DND-41 (cell line): ENCODE measurements around the gene TRPM5.

Experiments
- ATAC-seq: fragments of 200-7000 bp; cut with Tn5 transposase; 3 replicates; pipeline ENCODE4 v1.9.1; 2021; ENCODE audit warnings: low read depth; ENCODE audit not compliant: insufficient read depth
- DNase-seq: peaks from one replicate; pipeline ENCODE4 v3.0.0-alpha.2; 2020
- H2AFZ ChIP-seq: 2 replicates; pipeline ENCODE4 v1.6.0; 2012; ENCODE audit warnings: low read depth, low read length
- H3K27ac ChIP-seq: 2 replicates; pipeline ENCODE4 v1.5.1; 2012; ENCODE audit warnings: low read length, inconsistent platforms
- H3K27me3 ChIP-seq: fragments of 200-600 bp; sonication (generic); 2 replicates; pipeline ENCODE4 v1.6.0; 2012; ENCODE audit warnings: low read length, mild to moderate bottlenecking, inconsistent platforms; ENCODE audit not compliant: insufficient read depth, poor library complexity
- H3K36me3 ChIP-seq: 2 replicates; pipeline ENCODE4 v1.5.1; 2012; ENCODE audit warnings: low read length, inconsistent platforms; ENCODE audit not compliant: insufficient read depth
- H3K4me1 ChIP-seq: 2 replicates; pipeline ENCODE4 v1.5.1; 2012; ENCODE audit warnings: mild to moderate bottlenecking, low read length; ENCODE audit not compliant: insufficient read depth
- H3K4me2 ChIP-seq: 2 replicates; pipeline ENCODE4 v1.6.0; 2012; ENCODE audit warnings: mild to moderate bottlenecking, moderate library complexity, low read length, inconsistent platforms; ENCODE audit not compliant: insufficient read depth
- H3K4me3 ChIP-seq, 2 experiments: fragments of 200-600 bp in 1 of 2; shearing (Covaris generic) in 1 of 2; 2 replicates each; pipeline ENCODE4 v1.5.1; 2012 to 2016; ENCODE audit warnings: inconsistent platforms in 2 of 2, low read length in 2 of 2, mild to moderate bottlenecking in 2 of 2, low read depth in 1 of 2, moderate library complexity in 1 of 2
- H3K79me2 ChIP-seq: 2 replicates; pipeline ENCODE4 v1.6.0; 2012; ENCODE audit warnings: low read length, inconsistent platforms; ENCODE audit not compliant: insufficient read depth
- H3K9ac ChIP-seq: 2 replicates; pipeline ENCODE4 v1.6.0; 2012; ENCODE audit warnings: low read depth, mild to moderate bottlenecking, inconsistent platforms, low read length, moderate library complexity
- H3K9me3 ChIP-seq: 2 replicates; pipeline ENCODE4 v1.5.1; 2012; ENCODE audit warnings: low read length, moderate library complexity, mild to moderate bottlenecking, inconsistent platforms; ENCODE audit not compliant: insufficient read depth, severe bottlenecking
- H4K20me1 ChIP-seq: 2 replicates; pipeline ENCODE4 v1.6.0; 2012; ENCODE audit warnings: low read length; ENCODE audit not compliant: insufficient read depth
- CTCF ChIP-seq: IDR thresholded peaks from 2 replicates; pipeline ENCODE4 v1.5.1; 2012; ENCODE audit warnings: borderline replicate concordance, low read length, moderate library complexity, mild to moderate bottlenecking; ENCODE audit not compliant: poor library complexity, severe bottlenecking; ENCODE audit errors: extremely low read depth
- EZH2 ChIP-seq: IDR thresholded peaks from 3 replicates; pipeline ENCODE4 v1.6.1; 2012; ENCODE audit warnings: borderline replicate concordance, low read depth, mild to moderate bottlenecking, moderate library complexity, low read length, inconsistent platforms; ENCODE audit not compliant: severe bottlenecking

The TRPM5 gene

GRCh38 chr11:2473361-2474058, 29.2 kb upstream of the TRPM5 start:
- Histone ChIP-seq H3K9me3 (no peaks in the 10 kb centered on the region), H3K27me3 (peaks cover 3% of the 10 kb centered on the region), H3K4me1 (no peaks in the 10 kb centered on the region), H3K79me2 (no peaks in the 10 kb centered on the region), H2AFZ (no peak overlapping the region), H3K36me3 (no peaks in the 10 kb centered on the region), H3K27ac (no peak overlapping the region), H3K4me2 (no peak overlapping the region), H4K20me1 (peaks cover 12% of the 10 kb centered on the region), H3K4me3 (no peak overlapping the region), H3K9ac (no peak overlapping the region)
- ATAC-seq (no peak), DNase-seq (no peak)
- TF ChIP-seq EZH2 (no peak), CTCF (no peak)

- Histone ChIP-seq H3K27me3 (peaks cover 6% of the 10 kb centered on the region), H3K36me3 (no peaks in the 10 kb centered on the region), H3K4me2 (no peak overlapping the region), H3K4me3 (no peak overlapping the region), H3K4me1 (peaks cover 1% of the 10 kb centered on the region), H3K9ac (no peak overlapping the region), H2AFZ (no peak overlapping the region), H3K79me2 (no peaks in the 10 kb centered on the region), H4K20me1 (peaks cover 19% of the 10 kb centered on the region), H3K9me3 (no peaks in the 10 kb centered on the region), H3K27ac (no peak overlapping the region)
- DNase-seq (no peak), ATAC-seq (no peak)
- TF ChIP-seq EZH2, result no peak
Observed at GRCh38 chr11:2472428-2473186, 28.3 kb upstream of the TRPM5 start.

GRCh38 chr11:2471804-2472096, 27.4 kb upstream of the TRPM5 start:
- no peak overlapping the region for H3K27ac ChIP-seq
- H3K4me2 ChIP-seq, result no peak overlapping the region
- H3K27me3 ChIP-seq, result peaks cover 6% of the 10 kb centered on the region
- peaks cover 25% of the 10 kb centered on the region for H4K20me1 ChIP-seq
- H3K9me3 ChIP-seq, result no peaks in the 10 kb centered on the region
- H3K36me3 ChIP-seq, result no peaks in the 10 kb centered on the region
- no peak overlapping the region for H2AFZ ChIP-seq
- DNase-seq, result no peak
- H3K4me3 ChIP-seq, result no peak overlapping the region
- H3K4me1 ChIP-seq, result peaks cover 10% of the 10 kb centered on the region
- no peak for ATAC-seq
- no peaks in the 10 kb centered on the region for H3K79me2 ChIP-seq
- TF ChIP-seq CTCF (no peak), EZH2 (no peak)
- no peak overlapping the region for H3K9ac ChIP-seq

GRCh38 chr11:2471048-2471803, 26.9 kb upstream of the TRPM5 start:
- ATAC-seq, result no peak
- no peak for TF ChIP-seq EZH2
- TF ChIP-seq CTCF, result no peak
- DNase-seq, result no peak
- H4K20me1 ChIP-seq, result peaks cover 30% of the 10 kb centered on the region
- no peaks in the 10 kb centered on the region for H3K36me3 ChIP-seq
- H3K9me3 ChIP-seq, result no peaks in the 10 kb centered on the region
- H3K4me2 ChIP-seq, result no peak overlapping the region
- no peak overlapping the region for H2AFZ ChIP-seq
- no peak overlapping the region for H3K9ac ChIP-seq
- no peak overlapping the region for H3K27ac ChIP-seq
- peaks cover 6% of the 10 kb centered on the region for H3K27me3 ChIP-seq
- H3K79me2 ChIP-seq, result no peaks in the 10 kb centered on the region
- H3K4me1 ChIP-seq, result peaks cover 14% of the 10 kb centered on the region
- H3K4me3 ChIP-seq, result no peak overlapping the region
